SU-DHL-6 (cell line): ENCODE measurements around the gene STK32A.

ENCODE experiments used
- H2AFZ ChIP-seq: fragments of 200-600 bp; sonication (generic); 2 replicates; pipeline ENCODE4 v1.6.1; 2014; ENCODE audit warnings: low read depth, mild to moderate bottlenecking, moderate library complexity, mixed read lengths, antibody characterized with exemption, low read length; ENCODE audit not compliant: severe bottlenecking
- H3F3A ChIP-seq: fragments of 200-600 bp; shearing (Covaris generic); 2 replicates; pipeline ENCODE4 v1.6.0; 2016; ENCODE audit warnings: antibody characterized with exemption, mild to moderate bottlenecking; ENCODE audit not compliant: insufficient read depth
- H3K27ac ChIP-seq: fragments of 200-600 bp; sonication (generic); 2 replicates; pipeline ENCODE4 v1.5.1; 2016; ENCODE audit warnings: low read depth, mild to moderate bottlenecking, low read length, moderate library complexity, mixed read lengths
- H3K27me3 ChIP-seq: fragments of 200-600 bp; sonication (generic), shearing (Covaris generic); 2 replicates; pipeline ENCODE4 v1.6.0; 2014; ENCODE audit warnings: mild to moderate bottlenecking, low read length
- H3K36me3 ChIP-seq: fragments of 200-600 bp; sonication (generic); 2 replicates; pipeline ENCODE4 v1.6.1; 2014; ENCODE audit warnings: mild to moderate bottlenecking, low read length, mixed read lengths
- H3K4me2 ChIP-seq: fragments of 300-600, 200-600 bp; shearing (Covaris generic), sonication (generic); 2 replicates; pipeline ENCODE4 v1.6.0; 2014; ENCODE audit warnings: low read length, low read depth, mild to moderate bottlenecking; ENCODE audit not compliant: poor library complexity, severe bottlenecking
- H3K4me3 ChIP-seq: fragments of 200-600 bp; sonication (generic); 2 replicates; pipeline ENCODE4 v1.5.1; 2014; ENCODE audit warnings: antibody characterized with exemption, low read length, mild to moderate bottlenecking, mixed read lengths; ENCODE audit not compliant: insufficient read depth, poor library complexity, severe bottlenecking
- H3K79me2 ChIP-seq: fragments of 200-600 bp; sonication (generic); 2 replicates; pipeline ENCODE4 v1.6.1; 2014; ENCODE audit warnings: mild to moderate bottlenecking, low read length, moderate library complexity; ENCODE audit not compliant: insufficient read depth
- H3K9ac ChIP-seq: fragments of 200-600 bp; sonication (generic); 2 replicates; pipeline ENCODE4 v1.7.0; 2014; ENCODE audit warnings: mild to moderate bottlenecking, low read length
- H3K9me2 ChIP-seq: fragments of 200-600 bp; sonication (generic); replicated peaks from 2 replicates; pipeline ENCODE4 v1.6.1; 2014; ENCODE audit warnings: low read length; ENCODE audit not compliant: insufficient read depth
- H3K9me3 ChIP-seq: fragments of 200-600 bp; sonication (generic); 2 replicates; pipeline ENCODE4 v1.6.1; 2014; ENCODE audit warnings: low read length, mixed read lengths; ENCODE audit not compliant: insufficient read depth
- H4K20me1 ChIP-seq: fragments of 200-600 bp; sonication (generic); 2 replicates; pipeline ENCODE4 v1.6.1; 2014; ENCODE audit warnings: low read depth, mild to moderate bottlenecking, antibody characterized with exemption, low read length, moderate library complexity, mixed read lengths
- CTCF ChIP-seq: fragments of 200-600 bp; sonication (generic); IDR thresholded peaks from one replicate; pipeline ENCODE4 v1.5.1; 2017; ENCODE audit warnings: antibody characterized with exemption, mild to moderate bottlenecking, low read length, moderate library complexity; ENCODE audit not compliant: insufficient read depth, poor library complexity, severe bottlenecking
- EZH2phosphoT487 ChIP-seq: fragments of 200-600 bp; sonication (generic), shearing (Covaris generic); conservative IDR thresholded peaks from 2 replicates; pipeline ENCODE4 v1.6.1; 2018; ENCODE audit warnings: mild to moderate bottlenecking, antibody characterized with exemption, low read length, moderate library complexity, mixed read lengths

Gene STK32A

GRCh38 chr5:147344861-147345260 lies 110.0 kb downstream of the STK32A start:
- no peaks in the 10 kb centered on the region for H3K36me3 ChIP-seq
- H3K4me2 ChIP-seq, result no peak overlapping the region
- H4K20me1 ChIP-seq, result no peaks in the 10 kb centered on the region
- H3K27me3 ChIP-seq, result no peaks in the 10 kb centered on the region
- H3K9ac ChIP-seq, result no peak overlapping the region
- H3K79me2 ChIP-seq, result no peaks in the 10 kb centered on the region
- H3K27ac ChIP-seq, result no peak overlapping the region
- TF ChIP-seq EZH2phosphoT487 (no peak), CTCF (no peak)
- H2AFZ ChIP-seq, result no peak overlapping the region
- no peaks in the 10 kb centered on the region for H3F3A ChIP-seq
- H3K9me3 ChIP-seq, result no peaks in the 10 kb centered on the region
- no peaks in the 10 kb centered on the region for H3K9me2 ChIP-seq
- no peak overlapping the region for H3K4me3 ChIP-seq

- H3K27ac ChIP-seq, result no peak overlapping the region
- H4K20me1 ChIP-seq, result no peaks in the 10 kb centered on the region
- no peaks in the 10 kb centered on the region for H3K9me3 ChIP-seq
- H3K4me3 ChIP-seq, result no peak overlapping the region
- H3K27me3 ChIP-seq, result no peaks in the 10 kb centered on the region
- no peaks in the 10 kb centered on the region for H3F3A ChIP-seq
- H2AFZ ChIP-seq, result no peak overlapping the region
- H3K9me2 ChIP-seq, result no peaks in the 10 kb centered on the region
- no peak overlapping the region for H3K9ac ChIP-seq
- H3K4me2 ChIP-seq, result no peak overlapping the region
- H3K79me2 ChIP-seq, result no peaks in the 10 kb centered on the region
- no peak for TF ChIP-seq CTCF
- no peak for TF ChIP-seq EZH2phosphoT487
- H3K36me3 ChIP-seq, result no peaks in the 10 kb centered on the region
Measured at GRCh38 chr5:147346006-147346561, 111.3 kb downstream of the STK32A start.

GRCh38 chr5:147348046-147348445 lies 113.2 kb downstream of the STK32A start:
- H3K9ac ChIP-seq, result no peak overlapping the region
- H2AFZ ChIP-seq, result no peak overlapping the region
- H3K36me3 ChIP-seq, result no peaks in the 10 kb centered on the region
- no peak for TF ChIP-seq EZH2phosphoT487
- no peaks in the 10 kb centered on the region for H3F3A ChIP-seq
- H3K79me2 ChIP-seq, result no peaks in the 10 kb centered on the region
- H3K4me2 ChIP-seq, result no peak overlapping the region
- no peaks in the 10 kb centered on the region for H4K20me1 ChIP-seq
- no peaks in the 10 kb centered on the region for H3K9me2 ChIP-seq
- H3K27ac ChIP-seq, result no peak overlapping the region
- H3K4me3 ChIP-seq, result no peak overlapping the region
- no peaks in the 10 kb centered on the region for H3K9me3 ChIP-seq
- H3K27me3 ChIP-seq, result no peaks in the 10 kb centered on the region

- H3K27me3 ChIP-seq, result no peaks in the 10 kb centered on the region
- TF ChIP-seq EZH2phosphoT487, result no peak
- TF ChIP-seq CTCF, result no peak
- no peaks in the 10 kb centered on the region for H3K79me2 ChIP-seq
- no peak overlapping the region for H3K4me3 ChIP-seq
- no peak overlapping the region for H3K27ac ChIP-seq
- H4K20me1 ChIP-seq, result no peaks in the 10 kb centered on the region
- no peaks in the 10 kb centered on the region for H3K9me2 ChIP-seq
- no peak overlapping the region for H3K4me2 ChIP-seq
- no peaks in the 10 kb centered on the region for H3K9me3 ChIP-seq
- no peaks in the 10 kb centered on the region for H3F3A ChIP-seq
- H3K9ac ChIP-seq, result no peak overlapping the region
- H3K36me3 ChIP-seq, result no peaks in the 10 kb centered on the region
- H2AFZ ChIP-seq, result no peak overlapping the region
Measured at GRCh38 chr5:147348451-147348850, 113.6 kb downstream of the STK32A start.
